Pulmonary artery endothelial cell (primary cell): Measurements from ENCODE around the gene TPBGL. TPM values are rescaled to one million over a fixed set of nuclear protein-coding genes. Genes with fewer than 3 reads are reported as not detected.
A peak's percentile ranks its signal among the peaks of the same experiment; 100 is the strongest.

ENCODE experiments used
- DNase-seq: peaks from one replicate; pipeline ENCODE4 v3.0.0-alpha.2; 2011; ENCODE audit warnings: low read depth, low spot score
- total RNA-seq: library from RNA; depleted of rRNA; stranded (reverse); fragments of >200 nt; gene quantifications from 2 replicates; pipeline ENCODE4 v1.2.3, GENCODE V29; 2014

The TPBGL gene
- total RNA-seq, 1 donor from 2014 or later, result under 0.01 TPM

DNA sequence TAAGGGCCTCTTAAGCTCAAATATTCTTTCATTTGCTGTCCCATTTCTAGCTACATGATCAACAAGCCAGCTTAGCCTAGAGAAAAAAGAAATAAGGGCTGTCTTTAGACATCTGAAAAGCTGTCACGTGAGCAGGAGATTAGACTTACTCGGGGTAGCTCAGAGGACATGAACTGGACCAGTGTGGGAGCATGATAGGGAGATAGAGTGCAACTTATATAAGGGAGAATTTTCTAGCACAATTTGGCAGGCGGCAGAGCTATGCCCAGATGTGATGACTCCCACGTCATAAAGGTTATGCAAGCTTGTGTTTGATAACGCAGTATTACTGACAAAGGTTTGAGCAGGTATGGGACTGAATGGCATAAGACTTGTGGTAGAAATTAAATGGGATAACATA, 28.2 kb upstream of the TPBGL start:
- no peak for DNase-seq

DNA sequence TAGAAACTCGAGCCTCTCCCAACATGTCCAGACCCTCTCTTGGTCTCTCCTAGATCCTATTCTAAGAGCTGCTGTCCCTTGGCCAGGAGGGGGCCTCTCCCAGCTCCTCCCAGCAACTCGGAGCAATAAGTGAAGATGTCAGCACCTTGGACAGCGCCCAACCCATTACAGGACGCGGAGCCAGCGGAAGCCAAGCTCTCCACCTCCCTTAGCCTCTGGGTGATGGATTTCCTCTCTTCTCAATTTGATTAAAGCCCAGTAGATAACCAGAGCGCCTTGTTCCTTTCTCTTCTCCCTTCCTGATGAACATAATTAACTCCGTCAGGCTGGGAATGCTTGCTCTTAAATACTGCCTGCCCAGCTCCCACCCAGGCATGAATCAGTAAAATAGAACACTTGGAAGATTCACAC, 26.2 kb upstream of the TPBGL start:
- peak; percentile 40 for DNase-seq

DNA sequence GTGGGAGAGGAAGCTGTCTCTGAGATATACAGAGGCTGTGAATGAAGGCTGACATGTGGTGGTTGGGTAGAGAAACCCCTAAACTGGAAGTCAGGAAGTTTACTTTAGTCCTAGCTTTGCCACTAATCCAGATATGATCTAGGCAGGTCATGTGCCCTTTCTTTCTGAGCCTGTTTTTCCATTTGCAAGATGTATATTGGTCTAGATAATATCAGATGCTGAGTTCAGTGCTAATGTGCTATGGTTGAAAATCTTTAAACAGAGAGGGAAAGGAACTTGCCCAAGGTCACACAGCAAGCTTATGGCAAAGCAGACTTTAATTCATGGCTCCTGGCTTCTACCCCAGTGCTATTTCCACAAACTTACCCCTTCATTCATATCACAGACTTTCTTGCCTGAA, 25.7 kb upstream of the TPBGL start:
- DNase-seq, result no peak

DNA sequence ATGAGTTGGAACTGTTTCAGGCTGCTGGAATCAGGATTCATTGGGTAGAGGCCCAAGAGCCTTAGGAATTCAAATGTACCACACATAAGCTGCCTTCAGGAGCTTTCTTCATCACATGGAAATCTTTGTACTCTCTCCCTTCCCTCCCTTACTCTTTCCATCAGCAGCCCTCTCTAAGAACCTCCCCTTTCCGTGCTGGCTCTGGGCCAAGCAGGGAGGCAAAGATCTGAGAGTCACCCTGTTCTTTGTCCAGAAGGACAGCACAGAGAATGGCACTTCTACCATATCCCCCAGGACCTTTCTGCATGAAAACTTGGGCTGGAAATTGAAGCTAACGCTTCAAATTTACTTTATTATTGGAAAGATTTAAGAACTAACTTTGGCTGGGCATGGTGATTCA, 20.7 kb upstream of the TPBGL start:
- no peak for DNase-seq

DNA sequence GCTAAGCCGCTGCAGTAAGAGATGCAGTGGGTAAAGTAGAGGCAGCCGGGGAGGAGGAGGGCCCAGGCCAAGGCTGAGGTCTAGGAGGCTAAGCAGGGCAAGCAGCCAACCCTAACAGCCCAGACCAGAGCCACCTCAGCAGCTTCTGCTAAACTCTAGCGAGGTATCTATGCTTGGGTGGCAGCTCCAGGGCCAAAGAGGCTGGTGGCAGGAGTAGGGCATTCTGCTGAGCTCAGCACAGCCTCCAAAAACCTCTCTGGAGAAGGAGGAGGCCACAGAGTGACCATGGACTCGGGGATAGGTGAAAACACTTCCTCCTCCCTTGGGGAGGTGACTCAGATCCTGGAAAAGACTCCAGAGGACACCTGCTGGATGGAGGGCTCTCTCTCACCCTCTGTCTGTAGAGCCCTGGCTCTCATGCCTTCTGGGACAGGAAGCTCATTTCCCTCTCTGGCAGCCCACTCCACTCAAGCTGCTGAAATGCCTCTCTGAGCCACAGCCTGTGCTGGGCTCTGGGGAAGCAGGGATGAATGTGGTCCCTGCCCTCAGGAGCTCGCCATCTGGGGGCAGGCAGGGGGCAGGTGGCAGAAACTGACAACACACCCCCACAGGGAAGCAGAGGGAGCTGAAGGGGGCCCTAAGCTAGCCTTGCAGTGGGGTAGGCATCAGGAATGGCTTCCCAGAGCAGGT, 16.5 kb upstream of the TPBGL start:
- DNase-seq, result no peak

DNA sequence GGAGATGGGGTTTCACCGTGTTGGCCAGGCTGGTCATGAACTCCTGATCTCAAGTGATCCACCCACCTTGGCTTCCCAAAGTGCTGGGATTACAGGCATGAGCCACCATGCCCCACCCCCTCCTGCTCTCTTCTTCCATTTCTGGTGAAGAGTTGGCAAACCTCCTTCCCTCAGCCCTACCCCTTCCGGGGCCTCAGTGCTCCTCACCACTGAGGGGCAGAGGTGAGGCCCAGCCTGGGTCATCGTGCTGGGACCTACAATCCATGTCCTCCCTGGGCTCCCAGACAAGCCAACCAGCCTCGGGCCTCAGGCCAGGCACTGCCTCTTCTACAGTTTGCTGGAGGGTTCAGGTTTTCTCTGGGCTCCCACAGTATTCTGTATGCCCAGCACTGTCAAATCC, 14.8 kb upstream of the TPBGL start:
- no peak for DNase-seq

DNA sequence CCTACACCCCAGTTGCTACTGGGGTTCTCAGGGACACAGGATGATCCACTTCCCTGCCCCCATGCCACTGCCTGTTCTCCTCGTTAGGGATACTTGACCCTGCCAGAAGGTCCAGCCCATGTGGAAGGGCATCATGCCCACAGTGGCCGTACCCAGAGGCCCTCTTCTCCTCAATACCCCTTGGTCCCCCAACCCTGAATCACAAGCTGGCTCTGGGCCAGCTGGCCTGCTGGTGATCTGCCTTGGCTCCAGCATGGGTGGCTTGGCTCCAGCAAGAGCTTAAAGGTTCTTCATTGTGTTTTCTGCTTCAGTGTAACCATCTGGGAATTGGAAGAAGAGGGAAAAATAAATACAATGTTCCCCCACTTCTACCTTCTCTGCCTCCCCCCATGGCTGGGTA, 11.1 kb upstream of the TPBGL start:
- no peak for DNase-seq

DNA sequence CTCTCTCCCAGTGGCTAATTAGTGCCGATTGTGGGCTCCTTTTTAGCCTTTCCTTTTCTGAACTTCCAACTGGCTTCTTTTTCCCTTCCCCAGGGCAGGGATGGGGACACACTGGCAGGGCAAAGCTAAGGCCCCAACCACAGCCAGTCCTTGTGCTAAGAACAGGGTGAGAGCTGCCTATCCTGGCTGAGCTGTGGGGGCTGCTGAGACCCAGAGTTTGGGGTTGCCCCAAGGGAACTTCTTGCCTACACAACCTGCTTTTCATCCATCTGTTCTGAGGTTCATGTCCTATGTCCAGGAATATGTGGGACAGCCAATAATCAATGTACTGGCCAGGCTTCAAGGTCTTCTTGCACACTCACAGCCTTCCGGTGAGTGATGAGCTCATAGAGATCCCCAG, 10.0 kb upstream of the TPBGL start:
- DNase-seq, result no peak

DNA sequence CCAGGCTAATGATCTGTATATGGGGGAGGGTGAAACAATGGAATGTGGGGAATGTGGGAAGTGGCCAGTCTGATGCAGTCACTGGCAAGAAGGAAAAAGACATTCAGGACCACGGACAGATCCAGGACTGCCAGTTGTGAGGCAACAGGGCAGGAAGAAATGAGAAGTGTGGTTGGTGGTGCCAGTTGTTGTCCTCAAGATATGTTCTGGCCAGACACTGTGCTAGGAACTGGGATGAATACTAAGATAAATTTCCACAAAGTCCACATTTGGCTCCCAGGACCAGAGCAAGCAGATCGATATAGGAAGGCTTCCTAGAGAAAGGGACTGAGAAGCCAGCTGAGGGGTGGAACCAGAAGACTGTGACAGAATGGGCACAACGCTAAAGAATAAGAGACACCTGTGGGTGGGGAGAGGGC, 6.8 kb upstream of the TPBGL start:
- DNase-seq, result peak; percentile 44

DNA sequence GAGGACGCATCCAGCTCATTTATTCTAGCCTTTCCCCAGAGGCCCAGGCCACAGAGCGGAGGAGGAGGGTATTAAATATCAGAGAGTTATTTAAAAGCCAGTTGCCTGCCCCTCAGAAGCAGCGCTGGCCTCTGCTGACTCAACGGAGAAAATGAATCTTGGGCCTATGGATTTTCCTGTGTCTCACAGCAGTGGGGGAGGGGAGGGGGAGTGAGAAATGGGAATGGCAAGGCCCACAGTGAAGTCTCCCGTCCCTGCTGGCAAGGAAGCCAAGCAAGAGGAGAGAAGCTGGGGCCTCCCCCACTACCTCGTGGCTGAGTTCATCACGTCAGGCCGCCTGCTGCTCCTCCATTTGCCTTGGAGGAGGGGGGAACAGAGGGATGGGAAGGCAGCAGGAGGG, 4.5 kb upstream of the TPBGL start:
- no peak for DNase-seq

DNA sequence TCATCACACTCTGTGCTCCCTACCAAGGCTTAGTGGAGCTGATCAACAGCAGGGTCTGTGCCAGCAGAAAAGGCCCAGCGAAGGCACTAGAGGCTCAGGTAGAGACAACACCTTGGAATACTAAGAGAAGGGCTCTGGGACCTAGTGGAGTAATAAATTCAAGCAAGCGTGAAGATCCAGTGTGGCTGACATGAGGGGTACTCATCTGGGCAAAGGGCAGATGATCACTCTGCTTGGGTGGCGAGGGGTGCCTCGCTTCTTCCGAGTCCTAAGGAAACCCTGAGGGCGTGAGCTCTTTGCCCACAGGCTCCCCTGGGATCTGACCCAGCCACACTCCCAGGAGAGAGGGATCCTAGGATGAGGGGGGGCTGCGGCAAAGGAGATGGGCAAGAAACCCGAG, 3.5 kb upstream of the TPBGL start:
- no peak for DNase-seq

DNA sequence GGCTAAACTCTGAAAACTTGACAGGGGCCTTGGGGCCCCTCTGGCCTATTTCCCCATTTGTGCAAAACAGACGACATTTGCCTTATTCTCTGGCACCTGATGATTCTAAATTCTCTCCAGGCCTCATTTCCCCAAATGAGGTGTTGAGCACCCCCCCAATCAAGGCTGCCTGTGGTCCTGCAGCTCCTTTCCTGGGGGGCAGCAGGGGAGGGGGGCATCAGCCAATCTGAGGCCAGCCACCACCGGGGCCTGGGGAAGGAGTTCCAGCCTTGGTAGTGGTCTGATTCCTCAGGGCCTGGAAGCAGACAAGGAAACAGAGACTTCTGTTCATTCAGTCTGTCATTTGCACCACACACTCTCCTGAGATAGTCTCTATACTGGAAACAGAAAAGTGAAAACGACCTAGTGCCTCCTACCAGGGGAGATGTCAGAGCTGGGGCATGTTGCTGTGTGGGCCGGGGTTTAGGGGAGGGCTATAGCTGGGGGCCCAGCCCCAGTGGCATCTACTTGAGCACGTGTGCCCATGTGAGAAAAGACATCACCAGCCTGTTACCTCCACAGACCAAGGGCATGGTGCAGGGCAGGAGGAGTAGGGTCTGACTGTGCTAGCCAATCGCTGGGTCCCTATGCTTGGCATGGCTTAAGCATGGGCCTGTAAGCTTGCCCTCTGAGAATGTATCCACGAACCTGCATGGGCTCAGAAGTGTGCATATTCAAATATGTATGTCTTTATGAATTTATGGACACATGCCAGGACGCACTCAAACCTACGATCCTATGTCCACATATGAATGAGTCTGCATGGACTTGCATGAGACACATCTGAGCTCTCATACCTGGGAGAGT, 1.8 kb upstream of the TPBGL start:
- no peak for DNase-seq

DNA sequence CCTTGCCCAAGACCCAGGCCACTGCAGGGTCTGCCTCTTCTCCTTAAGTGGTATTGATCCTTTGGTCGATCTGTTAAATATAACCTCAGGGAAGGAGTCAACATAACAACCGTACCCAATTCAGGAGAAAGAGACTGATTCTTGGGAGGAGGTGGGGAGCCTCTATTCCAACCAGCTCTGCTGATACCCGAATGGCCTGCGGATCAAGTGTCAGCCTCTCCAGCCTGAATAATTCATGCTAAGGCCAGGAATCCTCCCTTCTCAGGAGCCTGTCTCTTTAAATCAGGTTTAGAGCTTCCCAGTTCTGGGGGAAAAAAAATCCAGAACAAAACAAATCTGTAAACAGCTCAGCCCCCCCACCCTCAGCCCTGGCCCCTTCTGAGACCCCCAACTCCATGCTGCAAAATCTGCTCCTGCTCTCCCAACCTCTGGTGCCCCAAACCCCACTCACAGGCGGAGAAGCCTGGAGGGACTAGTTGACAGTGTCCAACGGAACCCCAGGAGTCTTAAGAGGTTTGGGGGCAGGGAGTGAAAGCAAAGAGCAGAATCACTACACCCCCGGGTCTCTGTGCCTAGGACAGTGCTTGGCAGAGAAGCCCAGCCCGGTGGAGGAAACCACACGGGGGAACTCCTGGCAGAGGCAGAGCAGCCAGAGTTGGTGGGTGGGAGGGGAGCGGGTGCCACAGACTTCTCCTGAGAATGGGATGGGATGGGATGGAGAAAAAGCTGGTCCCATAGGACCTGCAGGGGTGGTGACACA, 863 bp upstream of the TPBGL start:
- no peak for DNase-seq

DNA sequence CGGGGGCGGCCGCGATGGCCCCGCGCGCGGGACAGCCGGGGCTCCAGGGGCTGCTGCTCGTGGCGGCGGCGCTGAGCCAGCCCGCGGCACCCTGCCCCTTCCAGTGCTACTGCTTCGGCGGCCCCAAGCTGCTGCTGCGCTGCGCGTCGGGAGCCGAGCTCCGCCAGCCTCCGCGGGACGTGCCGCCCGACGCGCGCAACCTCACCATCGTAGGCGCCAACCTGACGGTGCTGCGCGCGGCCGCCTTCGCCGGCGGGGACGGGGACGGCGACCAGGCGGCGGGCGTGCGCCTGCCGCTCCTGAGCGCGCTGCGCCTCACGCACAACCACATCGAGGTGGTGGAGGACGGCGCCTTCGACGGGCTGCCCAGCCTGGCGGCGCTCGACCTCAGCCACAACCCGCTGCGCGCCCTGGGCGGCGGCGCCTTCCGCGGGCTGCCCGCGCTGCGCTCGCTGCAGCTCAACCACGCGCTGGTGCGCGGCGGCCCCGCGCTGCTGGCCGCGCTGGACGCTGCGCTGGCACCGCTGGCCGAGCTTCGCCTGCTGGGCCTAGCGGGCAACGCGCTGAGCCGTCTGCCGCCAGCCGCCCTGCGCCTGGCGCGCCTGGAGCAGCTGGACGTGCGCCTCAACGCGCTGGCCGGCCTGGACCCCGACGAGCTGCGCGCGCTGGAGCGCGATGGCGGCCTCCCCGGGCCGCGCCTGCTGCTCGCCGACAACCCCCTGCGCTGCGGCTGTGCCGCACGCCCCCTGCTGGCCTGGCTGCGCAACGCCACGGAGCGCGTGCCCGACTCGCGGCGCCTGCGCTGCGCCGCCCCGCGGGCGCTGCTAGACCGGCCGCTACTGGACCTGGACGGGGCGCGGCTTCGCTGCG, 697 bp downstream of the TPBGL start:
- peak; percentile 47 for DNase-seq

DNA sequence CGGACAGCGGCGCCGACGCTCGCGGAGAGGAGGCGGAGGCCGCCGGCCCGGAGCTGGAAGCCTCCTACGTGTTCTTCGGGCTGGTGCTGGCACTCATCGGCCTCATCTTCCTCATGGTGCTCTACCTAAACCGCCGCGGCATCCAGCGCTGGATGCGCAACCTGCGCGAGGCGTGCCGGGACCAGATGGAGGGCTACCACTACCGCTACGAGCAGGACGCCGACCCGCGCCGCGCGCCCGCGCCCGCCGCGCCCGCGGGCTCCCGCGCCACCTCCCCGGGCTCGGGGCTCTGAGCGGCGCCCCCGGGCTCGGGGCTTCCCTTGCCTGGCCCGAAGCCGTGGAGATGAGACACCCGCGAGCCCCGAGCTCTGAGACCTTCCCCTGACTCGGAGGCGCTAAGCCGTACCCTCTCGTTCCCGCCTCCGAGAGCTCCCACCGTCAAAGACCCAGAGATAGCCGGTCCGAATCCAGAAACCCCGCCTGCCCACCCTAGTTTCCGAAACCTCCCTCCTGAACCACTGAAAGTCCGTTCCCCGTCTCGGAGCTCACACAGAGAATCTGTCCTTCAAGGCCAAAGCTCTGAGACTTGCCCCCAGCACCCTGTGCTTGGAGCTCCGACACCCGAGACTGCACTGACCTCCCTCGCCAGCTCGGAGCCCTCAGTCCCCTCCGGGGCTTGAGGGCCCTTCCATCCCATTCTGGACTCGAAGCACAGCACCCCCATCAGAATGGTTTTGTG, 1.5 kb downstream of the TPBGL start:
- no peak for DNase-seq

DNA sequence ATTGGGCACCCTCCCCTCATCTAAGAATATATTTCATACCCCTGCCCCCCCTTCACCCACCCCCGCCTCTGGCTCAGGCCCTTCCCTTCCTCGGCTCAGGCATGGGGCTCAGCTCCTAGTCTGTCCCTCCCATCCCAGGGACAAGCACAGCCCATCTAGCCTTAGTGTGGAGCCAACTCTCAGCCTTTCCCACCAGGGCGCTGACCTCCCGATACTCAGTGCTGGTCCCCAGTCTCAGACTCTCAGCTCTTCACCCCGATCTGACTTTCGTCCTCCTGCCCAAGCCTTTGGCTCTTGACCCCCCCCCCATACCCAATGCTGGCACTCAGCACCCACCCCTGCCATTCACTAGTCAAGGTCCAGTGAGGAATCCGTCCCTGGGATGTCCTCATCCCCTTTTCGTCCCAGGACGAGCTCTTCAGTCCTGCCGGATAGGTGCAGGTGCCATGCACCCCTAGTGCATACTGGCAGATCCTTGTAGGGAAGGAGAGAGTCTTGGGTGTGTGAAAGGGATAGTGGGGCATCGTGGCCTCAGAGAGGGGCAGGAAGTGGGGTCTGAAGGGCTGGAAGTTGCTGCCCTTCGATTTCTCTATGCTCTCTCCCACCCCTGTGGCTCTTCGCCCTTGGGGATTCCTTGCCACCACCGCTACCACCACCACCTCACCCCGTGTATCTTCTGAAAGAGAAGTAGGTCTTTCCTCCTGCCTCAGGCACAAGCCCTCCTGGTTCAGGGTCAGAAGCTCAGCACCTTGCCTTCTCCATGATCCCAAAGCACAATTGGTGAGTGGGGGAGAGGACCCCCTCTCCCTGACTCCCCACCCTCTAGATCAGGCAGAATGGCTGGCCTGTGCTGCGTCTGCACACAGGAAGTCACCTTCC, 2.4 kb downstream of the TPBGL start:
- no peak for DNase-seq

DNA sequence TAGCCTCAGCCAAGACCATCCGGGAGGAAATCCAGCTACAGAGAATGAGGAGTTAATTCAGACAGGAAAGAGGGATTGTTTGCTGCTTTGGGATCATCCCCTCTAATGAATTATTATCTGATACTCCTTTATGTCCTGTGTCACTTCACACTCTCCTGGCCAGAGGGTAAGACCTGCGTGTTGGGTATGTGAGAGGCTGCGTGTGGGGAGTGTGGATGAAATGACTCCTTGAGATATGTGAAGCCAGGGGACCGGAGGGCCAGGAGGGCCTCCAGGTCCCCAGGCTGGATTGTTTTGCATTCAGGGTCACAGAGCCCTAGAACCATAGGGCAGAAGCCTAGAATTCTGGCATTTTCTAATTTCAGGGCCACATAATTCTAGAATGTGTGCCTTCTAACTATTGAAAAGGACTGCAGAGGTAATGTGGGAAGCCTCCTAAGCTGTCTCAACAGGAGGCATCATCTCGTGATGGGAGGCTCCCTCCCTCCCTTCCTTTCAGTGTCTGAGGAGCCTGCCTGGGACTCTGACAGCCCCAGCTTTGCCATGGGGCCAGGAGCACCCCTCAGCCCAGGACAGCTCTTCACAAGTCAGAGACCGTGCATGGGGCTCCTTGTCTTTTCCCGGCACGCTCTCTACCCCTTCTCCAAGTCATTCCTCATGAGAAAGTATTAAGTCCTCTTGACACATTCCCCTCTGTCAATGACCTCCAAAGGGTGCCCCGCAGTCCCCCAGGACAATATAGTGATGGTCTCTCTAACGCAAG, 3.7 kb downstream of the TPBGL start:
- DNase-seq, result no peak

DNA sequence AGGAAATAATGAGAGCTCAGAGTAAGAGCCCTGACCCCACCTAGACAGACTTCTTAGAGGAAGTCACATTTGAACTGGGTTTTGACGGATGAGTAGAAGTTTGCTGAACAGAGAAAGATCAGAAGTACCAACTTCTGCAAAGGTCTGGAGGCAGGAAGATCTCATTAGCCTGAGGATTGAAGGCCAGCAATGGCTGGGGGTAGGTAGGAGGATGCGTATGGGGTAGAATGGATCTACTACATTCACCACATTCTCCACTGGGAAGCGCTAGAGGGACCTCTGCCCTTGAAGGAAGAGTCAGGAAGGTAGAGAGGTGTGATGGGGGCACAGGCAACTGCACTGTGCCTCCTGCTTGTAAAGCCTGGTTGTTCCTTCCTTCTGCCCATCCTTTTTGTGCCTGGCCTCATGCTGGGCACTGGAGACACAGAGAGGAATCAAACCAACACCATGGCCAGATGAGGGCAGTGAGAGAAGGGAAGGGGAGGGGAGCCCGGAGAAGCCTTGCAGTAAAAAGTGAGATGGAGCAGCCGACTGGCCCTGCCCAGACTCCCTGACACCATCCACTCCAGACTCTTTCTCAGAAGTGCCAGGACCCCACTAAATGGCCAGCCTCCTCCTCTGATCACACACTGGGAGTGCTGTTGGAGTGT, 4.9 kb downstream of the TPBGL start:
- DNase-seq, result no peak
